Kasumi-1 (cell line): Measurements from ENCODE around the gene NID2.
A peak's percentile ranks its signal among the peaks of the same experiment; 100 is the strongest.

Experiments
- DNase-seq, 2 experiments: peaks; one replicate each; lab custom pipeline; 2025; lab: John Stamatoyannopoulos, UW

NID2 gene

DNA sequence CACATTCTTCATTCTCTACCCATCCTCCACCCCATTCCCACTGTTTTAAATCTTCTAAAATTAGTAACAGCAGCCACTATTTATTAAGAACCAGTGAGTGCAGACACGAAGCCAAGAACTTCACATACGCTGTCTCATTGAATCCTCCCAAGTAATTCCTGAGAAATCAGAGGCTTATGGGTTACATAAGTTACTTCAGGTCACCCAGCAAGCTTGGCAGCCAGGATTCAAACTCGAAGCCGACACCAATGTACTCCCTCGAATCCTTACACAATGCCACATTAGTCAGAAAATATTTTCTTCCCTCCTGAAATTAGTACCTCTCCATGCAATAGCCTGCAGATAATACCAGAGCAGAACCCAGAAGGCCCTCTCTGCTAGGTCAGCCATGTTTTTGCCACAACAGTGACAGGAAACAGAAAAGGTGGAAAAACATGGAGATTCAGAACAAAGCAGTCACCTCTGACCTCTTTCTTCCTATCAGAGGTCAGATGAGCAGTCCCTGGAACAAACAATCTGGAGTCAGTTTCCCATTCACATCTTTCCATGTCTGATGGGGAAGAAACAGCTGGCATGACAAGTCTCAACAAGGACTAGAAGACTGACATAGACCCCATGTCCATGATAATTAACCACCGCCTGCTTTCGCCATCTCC is 16.4 kb downstream of the NID2 start:
- no peak for DNase-seq

- DNase-seq, result no peak
Measured at GRCh38 chr14:52051871-52052270, 17.0 kb downstream of the NID2 start.

DNA sequence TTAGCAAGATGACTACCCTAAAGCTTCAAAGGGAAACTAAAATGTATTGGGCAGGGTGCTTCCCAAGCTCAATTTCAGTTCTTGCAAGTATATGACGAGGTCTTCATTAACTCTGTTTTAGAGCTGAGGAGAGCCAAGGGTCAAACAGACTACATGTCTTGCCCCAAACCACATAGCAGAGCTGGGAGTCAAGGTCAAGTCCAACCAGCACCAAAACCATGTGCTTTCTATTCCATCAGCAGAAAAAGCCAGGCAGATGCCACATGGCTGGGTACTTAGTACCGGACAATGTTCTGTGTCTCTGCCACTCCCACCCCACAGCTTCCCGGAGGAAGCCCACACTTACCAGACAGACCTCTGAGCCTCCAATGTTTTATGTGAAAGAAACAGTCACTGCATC is 17.6 kb downstream of the NID2 start:
- DNase-seq, result no peak

GRCh38 chr14:52049721-52050588 is 18.9 kb downstream of the NID2 start:
- DNase-seq, result no peak

- DNase-seq, result no peak
Measured at GRCh38 chr14:52049271-52049670, 19.6 kb downstream of the NID2 start.

DNA sequence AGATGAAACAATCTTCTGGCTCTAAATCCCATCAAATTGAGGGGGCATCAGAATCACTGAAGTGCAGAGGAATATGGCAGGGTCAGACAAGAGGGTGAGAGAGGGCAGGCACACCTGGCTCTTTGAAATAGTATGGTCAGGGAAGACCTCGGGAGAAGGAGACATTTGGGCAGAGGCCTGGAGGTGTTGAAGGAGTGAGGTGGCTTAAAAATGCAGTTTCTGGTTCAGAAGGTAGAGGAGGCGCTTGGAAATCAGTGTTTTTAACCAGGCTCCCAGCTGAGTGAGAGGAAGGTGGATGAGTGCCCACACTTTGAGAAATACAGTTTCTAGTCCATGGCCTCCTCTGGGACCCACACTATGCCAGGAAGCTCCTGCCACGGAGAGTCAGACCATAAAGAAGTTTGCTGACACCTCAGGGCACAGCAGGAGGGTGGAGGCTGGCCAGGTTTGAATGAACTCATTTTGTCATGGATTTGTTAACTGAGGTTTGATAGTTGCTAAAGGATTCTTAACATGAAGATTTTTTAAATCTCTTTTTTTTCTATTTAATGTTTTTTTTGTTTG is 20.1 kb downstream of the NID2 start:
- DNase-seq, result no peak

DNA sequence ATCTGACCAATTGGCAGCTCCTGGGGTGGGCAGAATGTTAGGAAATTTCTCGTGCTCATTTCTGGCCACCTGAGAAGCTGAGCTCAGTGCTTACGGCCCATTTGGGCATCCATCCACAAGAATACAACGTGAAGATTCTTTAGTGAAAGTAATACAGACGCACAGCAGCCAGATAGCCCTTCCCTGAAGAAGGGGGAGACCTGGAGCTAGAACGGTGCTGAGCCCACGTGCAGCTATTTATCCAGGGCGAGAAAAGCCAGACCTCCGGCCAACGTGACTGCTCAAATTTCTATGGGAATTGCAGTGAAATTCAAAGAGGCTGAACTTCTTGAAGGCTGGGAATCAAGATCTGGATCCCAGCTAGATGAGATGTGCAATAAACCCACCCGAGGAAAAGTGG is 20.7 kb downstream of the NID2 start:
- no peak for DNase-seq

GRCh38 chr14:52046376-52046917 is 22.4 kb downstream of the NID2 start:
- DNase-seq, result no peak

DNA sequence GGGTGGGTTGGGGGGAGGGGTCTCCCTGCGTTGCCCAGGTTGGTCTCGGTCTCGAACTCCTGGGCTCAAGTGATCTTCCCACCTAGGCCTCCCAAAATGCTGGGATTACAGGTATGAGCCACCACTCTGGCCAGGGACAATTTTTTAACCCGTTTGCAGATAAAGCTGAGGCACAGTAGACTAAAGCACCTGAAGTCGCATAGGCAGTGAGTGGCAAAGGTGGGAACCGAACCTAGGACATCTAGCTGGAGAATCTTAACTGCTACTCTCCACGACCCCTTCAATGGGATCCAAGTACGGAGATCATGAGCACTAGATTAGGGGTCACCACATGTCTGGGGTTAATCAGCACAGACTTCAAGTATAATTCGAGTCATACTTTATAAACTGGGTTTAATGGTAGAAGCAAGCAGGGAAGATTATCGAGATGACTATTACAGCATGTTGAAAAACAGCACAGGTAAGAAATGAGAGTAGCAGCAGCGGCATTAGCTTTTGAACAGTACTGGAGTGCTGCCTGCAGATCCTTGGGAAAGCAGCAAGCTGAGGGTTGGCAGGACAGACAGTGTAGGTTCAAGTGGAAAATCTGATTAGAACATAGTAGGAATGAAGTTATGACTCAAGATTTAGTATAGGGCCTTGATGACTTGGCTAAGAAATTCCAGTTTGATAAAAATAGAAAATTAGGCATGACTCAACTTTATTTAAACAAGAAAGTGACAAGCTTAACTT is 23.9 kb downstream of the NID2 start:
- no peak for DNase-seq

DNA sequence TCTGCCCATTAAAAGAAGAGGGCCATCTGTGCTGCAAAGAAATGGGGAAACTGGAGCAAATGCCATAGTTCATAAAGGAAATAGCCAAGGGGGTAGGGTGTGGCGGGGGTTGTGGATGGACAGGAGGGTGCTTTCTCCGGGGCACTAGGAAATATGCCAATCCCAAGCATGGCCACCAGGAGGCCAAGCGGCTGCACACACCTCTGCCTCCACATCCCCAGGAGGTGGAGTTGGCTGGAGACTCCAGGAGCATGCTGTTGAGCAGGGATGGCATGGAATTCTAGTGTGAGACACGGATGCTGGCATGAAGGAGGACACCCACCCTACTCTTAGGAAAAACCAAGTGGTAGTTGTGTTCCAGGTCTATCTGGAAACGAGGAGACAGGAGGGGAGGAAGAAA is 25.2 kb downstream of the NID2 start:
- DNase-seq, result peak; percentile 13 to 53

- DNase-seq, result no peak
Measured at GRCh38 chr14:52042371-52043289, 26.2 kb downstream of the NID2 start.

GRCh38 chr14:52040598-52040997 is 28.3 kb downstream of the NID2 start:
- DNase-seq, result no peak

- DNase-seq, result no peak
Measured at GRCh38 chr14:52039124-52039815, 29.6 kb downstream of the NID2 start.

GRCh38 chr14:52033101-52033642 is 35.7 kb downstream of the NID2 start:
- no peak for DNase-seq

GRCh38 chr14:52032204-52032801 is 36.6 kb downstream of the NID2 start:
- no peak for DNase-seq

DNA sequence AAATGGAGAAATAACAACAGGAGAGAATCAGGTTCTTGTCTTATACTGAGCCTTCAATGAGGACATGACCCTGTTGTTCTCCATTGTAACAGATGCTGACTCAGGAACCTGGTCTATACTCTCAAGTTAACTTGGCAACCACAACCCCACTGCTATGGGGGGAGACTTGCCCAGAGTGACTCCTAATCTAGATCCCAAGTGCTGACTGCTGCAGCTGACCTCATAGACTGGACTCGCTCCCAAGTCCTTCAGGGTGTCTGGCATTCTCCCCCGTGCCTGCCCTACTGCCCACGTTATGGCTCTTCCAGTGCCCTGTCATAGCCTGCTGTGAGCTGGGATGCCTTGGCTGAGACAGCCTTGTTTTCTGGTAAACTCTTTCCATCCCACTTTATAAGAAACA is 37.1 kb downstream of the NID2 start:
- DNase-seq, result no peak

GRCh38 chr14:52029881-52030280 is 39.0 kb downstream of the NID2 start:
- DNase-seq, result no peak

DNA sequence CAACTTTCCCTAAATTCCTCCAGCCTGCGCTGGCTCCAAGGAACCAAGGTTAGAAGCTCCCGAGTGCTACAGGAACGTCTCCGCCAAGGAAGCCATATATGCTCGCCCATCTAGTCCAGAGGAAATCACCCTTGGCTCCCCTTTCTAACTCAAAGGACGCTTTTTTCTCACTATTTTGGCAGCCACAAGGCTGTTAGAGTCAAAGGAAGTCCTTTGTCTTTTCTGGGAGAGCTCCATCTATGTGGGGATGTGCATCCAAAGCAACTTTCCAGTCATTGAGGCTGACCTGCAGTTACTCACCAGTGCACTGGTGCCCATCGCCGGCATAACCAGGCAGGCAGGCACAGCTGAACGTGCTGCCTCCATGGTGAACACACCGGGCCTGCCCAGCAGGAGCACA is 42.0 kb downstream of the NID2 start:
- no peak for DNase-seq

- DNase-seq, result no peak
Measured at GRCh38 chr14:52026017-52026660, 42.7 kb downstream of the NID2 start.
